ENCODE data around the gene SIGLECL1. TPM values are rescaled to one million over a fixed set of nuclear protein-coding genes. Genes with fewer than 3 reads are reported as not detected.
"Not testable (repeated sequence)": the region's sequence is repeated elsewhere in the genome, so short reads cannot be mapped to it uniquely, and the experiment has no call there.

Gene SIGLECL1
- not detected for polyA plus RNA-seq (ENCODE audit: insufficient read length in 4 of 4)

DNA sequence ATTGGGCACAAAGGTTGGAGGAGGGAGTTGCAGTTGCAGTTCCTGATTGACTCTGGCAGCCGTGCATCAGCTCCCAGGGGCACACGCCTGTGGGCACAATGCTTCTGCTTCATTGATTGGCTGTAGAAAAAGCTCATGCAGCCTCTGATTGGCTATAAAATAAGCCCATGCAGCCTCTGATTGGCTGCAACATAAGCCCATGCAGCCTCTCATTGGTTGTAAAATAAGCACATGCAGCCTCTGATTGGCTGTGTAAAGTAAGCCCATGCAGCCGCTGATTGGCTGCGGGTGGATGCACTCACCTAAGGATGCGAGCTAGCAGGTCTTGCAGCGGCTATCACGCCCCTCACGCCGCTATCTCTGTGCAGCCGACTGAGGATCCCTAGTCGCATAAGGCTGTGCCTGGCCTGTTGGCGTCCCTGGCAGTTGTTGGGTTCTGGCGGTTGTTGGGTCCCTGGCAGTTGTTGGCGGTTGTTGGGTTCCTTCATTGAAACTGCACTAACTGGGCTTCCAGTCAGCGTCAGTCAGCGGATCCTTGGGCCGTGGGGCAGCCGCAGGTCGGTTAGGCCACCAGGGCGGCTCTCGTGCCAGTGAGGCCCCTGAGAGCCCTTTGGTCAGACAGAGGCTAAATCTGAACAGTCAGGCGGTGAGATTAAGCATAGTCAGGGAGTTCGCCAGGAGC lies at the start of gene SIGLECL1:
Gene SIGLECL1 (plus strand): TSS at position 295 of the 682 bp plus-strand sequence. CDS start 12,993 bp downstream, outside the sequence.
- DNase-seq (ENCODE audit: low read depth in 4 of 4, low spot score in 3 of 4), result no peak

- DNase-seq (ENCODE audit: low read depth in 4 of 4, low spot score in 3 of 4), result no peak
Measured at GRCh38 chr19:51201712-51202111, 49.2 kb upstream of the SIGLECL1 start.

DNA sequence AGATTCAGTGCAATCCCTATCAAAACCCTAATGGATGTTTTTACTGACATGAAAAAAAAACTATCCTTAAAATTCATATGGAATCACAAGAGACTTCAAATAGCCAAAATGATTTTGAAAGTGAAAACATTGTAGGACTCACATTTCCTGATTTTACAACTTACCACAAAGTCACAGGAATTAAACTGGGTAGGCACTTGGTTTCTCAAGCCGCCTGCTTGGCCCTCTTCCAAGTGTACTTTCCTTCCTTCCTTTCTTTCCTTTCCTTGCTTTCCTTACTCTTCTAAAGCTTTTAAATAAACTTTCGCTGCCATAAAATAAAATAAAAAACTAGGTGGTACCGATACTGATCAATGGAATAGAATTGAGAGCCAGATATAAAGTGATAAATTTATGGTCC lies 47.0 kb upstream of the SIGLECL1 start:
- DNase-seq (ENCODE audit: low read depth in 4 of 4, low spot score in 3 of 4), result no peak

- DNase-seq (ENCODE audit: low read depth in 4 of 4, low spot score in 3 of 4), result no peak
Measured at GRCh38 chr19:51204321-51204720, 46.6 kb upstream of the SIGLECL1 start.

DNA sequence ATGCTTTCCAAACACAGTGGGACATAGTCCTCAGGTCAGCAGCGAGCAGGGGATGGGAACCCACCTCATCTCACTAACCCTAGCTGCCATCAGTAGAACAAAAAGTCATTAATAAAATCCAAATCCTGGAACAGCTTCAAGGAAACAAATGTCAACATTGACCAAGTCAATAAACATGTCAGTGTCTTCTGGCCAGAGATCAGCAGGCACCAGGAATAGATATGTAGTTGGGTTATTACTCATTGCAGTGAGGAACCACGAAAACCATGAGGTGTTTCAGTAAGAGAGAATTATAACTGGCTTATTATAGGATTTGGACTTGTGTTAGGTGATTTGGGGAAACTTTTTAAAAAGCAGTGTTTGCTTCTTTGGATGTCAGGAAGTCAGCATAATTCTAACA lies 43.1 kb upstream of the SIGLECL1 start:
- DNase-seq (ENCODE audit: low read depth in 4 of 4, low spot score in 3 of 4), result no peak

DNA sequence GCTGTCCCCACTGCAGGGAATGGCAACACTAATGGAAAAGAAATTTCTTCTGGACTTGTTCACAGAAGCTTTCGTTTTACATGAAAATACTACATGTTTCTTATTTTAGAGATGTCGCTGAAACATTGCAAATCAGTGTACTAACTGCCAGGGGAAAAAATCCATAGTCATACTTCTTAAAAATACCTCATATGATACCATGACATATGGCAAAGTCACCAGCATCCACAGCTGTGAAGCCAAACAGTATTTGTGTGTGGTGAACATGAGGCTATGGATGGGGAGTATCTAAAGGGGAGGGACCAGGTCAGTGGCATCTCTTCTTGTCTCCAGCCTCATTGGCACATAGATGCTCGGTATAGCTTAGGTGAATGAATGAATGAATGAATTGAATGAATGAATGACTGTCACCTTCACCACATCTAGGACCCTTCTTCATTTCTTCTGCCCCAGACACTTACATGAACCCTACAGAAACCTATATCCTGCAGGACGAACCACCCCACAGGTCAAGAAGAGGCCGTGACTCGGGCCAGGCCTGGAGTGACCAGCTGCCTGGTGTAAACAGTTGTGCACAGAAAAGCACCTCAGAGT lies 40.6 kb upstream of the SIGLECL1 start:
- no peak for DNase-seq (ENCODE audit: low read depth in 4 of 4, low spot score in 3 of 4)

DNA sequence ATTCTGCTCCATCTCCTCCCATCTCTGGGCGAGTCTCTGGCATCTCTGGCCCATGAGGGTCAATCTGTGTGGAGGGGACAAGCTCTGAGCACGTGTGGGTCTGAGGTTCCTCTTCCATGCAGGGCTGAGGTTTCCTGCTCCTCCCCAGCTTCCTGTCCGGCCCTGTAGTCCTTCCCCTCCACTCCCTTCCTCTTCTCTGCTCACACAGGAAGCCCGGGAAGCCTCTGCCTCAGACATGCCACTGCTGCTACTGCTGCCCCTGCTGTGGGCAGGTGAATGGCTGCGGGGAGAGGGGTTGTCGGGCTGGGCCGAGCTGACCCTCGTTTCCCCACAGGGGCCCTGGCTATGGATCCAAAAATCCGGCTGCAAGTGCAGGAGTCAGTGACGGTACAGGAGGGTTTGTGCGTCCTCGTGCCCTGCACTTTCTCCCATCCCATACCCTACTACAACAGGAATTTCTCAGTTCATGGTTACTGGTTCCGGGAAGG lies 40.0 kb upstream of the SIGLECL1 start:
- DNase-seq (ENCODE audit: low read depth in 4 of 4, low spot score in 3 of 4), result not testable (repeated sequence)

GRCh38 chr19:51211833-51212232 lies 39.0 kb upstream of the SIGLECL1 start:
- DNase-seq (ENCODE audit: low read depth in 4 of 4, low spot score in 3 of 4), result no peak

- no peak for DNase-seq (ENCODE audit: low read depth in 4 of 4, low spot score in 3 of 4)
Measured at GRCh38 chr19:51219307-51219706, 31.6 kb upstream of the SIGLECL1 start.

DNA sequence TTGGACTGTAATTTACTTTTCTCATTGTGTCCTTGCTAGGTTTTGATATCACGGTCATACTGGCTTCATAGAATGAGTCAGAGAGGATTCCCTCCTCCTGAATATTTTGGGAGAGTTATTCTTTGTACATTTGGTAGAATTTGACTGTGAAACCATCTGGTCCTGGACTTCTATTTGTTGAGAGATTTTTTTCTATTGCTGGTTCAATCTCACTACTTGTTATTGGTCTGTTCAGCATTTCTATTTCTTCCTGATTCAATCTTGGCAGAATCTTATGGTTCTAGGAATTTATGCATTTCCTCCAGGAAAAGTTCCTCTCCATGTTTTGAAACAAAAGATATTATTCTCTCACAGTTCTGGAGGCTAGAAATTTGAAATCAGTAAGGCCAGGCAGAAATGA lies 30.9 kb upstream of the SIGLECL1 start:
- DNase-seq (ENCODE audit: low read depth in 4 of 4, low spot score in 3 of 4), result no peak

DNA sequence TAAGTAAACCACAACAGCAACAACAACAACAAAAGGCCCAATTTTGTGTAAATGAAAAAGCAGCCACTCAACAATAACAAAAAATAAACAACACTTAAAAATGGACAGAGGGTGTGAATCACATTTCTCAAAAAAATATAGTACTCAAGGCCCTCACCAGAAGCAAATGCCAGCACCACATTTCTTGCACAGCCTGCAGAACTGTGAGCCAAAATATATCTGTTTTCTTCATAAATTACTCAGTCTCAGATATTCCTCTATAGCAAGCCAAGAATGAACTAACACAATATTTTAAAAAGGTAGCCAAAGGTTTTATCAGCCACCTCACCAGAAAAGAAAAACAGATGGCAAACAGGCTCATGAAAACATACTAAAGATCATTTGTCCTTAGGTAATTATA lies 29.9 kb upstream of the SIGLECL1 start:
- DNase-seq (ENCODE audit: low read depth in 4 of 4, low spot score in 3 of 4), result no peak

- no peak for DNase-seq (ENCODE audit: low read depth in 4 of 4, low spot score in 3 of 4)
Measured at GRCh38 chr19:51224163-51224641, 26.7 kb upstream of the SIGLECL1 start.

DNA sequence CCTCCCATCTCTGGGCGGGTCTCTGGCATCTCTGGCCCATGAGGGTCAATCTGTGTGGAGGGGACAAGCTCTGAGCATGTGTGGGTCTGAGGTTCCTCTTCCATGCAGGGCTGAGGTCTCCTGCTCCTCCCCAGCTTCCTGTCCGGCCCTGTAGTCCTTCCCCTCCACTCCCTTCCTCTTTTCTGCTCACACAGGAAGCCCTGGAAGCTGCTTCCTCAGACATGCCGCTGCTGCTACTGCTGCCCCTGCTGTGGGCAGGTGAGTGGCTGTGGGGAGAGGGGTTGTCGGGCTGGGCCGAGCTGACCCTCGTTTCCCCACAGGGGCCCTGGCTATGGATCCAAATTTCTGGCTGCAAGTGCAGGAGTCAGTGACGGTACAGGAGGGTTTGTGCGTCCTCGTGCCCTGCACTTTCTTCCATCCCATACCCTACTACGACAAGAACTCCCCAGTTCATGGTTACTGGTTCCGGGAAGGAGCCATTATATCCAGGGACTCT lies 25.9 kb upstream of the SIGLECL1 start, which contains the start of gene CD33:
Gene CD33 (plus strand): TSS at position 183 of the 496 bp plus-strand sequence. CDS start 39 bp downstream, at position 222.
- not testable (repeated sequence) for DNase-seq (ENCODE audit: low read depth in 4 of 4, low spot score in 3 of 4)

- no peak for DNase-seq (ENCODE audit: low read depth in 4 of 4, low spot score in 3 of 4)
Measured at GRCh38 chr19:51226067-51226466, 24.8 kb upstream of the SIGLECL1 start.

- DNase-seq (ENCODE audit: low read depth in 4 of 4, low spot score in 3 of 4), result no peak
Measured at GRCh38 chr19:51227326-51227725, 23.6 kb upstream of the SIGLECL1 start.

- no peak for DNase-seq (ENCODE audit: low read depth in 4 of 4, low spot score in 3 of 4)
Measured at GRCh38 chr19:51227966-51228365, 22.9 kb upstream of the SIGLECL1 start.

DNA sequence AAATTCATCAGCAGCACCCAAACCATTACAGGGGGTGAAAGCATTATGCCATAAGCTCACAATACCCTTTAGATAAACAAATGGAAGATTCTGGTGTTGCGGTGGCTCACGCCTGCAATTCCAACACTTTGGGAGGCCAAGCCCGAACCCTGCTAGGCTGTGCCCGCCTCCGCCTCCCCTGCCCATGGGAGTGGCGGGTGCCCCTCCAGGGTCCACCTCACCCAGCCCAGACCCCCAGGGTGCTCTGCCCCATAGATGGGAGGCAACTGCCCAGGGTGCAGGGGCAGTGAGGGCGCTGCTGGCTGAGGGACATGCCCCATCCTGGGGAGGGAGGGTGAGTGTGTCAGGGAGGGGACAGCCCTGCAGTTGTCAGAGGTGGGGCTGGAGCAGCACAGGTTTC lies 10.0 kb upstream of the SIGLECL1 start:
- DNase-seq (ENCODE audit: low read depth in 4 of 4, low spot score in 3 of 4), result no peak

- no peak for DNase-seq (ENCODE audit: low read depth in 4 of 4, low spot score in 3 of 4)
Measured at GRCh38 chr19:51242881-51243630, 7.8 kb upstream of the SIGLECL1 start.

DNA sequence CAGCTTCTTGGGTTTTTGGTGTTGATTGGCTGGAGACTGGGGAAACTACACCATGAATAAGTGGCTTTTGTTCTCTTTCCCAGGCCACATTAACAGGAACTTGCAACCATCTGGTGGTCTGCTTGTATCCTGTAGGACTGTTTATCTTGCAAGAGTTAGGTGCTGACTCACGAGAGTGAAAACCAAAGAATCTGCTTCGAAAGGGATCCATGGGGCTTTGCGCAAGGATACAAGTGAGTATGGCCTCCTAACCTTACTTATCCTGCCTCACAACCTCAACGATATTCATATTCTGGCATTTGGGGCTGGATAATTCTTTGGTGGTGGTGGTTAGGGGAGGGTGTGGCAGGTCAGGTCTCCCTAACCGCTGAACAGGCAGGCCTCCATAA lies 4.7 kb upstream of the SIGLECL1 start:
- DNase-seq (ENCODE audit: low read depth in 4 of 4, low spot score in 3 of 4), result no peak

GRCh38 chr19:51247972-51248590 lies 2.8 kb upstream of the SIGLECL1 start:
- DNase-seq (ENCODE audit: low read depth in 4 of 4, low spot score in 3 of 4), result no peak

GRCh38 chr19:51251468-51251820 lies 564 bp downstream of the SIGLECL1 start:
- no peak for DNase-seq (ENCODE audit: low read depth in 4 of 4, low spot score in 3 of 4)

All from left renal pelvis (tissue), 4 donors.